ENCODE data around the gene HEPH. TPM values are rescaled to one million over a fixed set of nuclear protein-coding genes. Genes with fewer than 3 reads are reported as not detected.

Gene HEPH
- total RNA-seq, 6 donors from 2014 or later = 2.1 to 12.2 (median 6.6) TPM

- no peaks in the 10 kb centered on the region for H3K9me3 ChIP-seq
- H3K36me3 ChIP-seq = no peaks in the 10 kb centered on the region
- H3K27me3 ChIP-seq = no peaks in the 10 kb centered on the region
- TF ChIP-seq POLR2AphosphoS5 (IDR thresholded peaks at IDR 0.05) = no peak
- no peak for DNase-seq
- H3K4me3 ChIP-seq = no peak overlapping the region
- WGBS, 2 donors = 57 to 79% methylated on average over 1 to 2 of the region's 2 CpGs
- no peaks in the 10 kb centered on the region for H3K4me1 ChIP-seq
- ATAC-seq (ENCODE audit: low FRiP score in 2 of 2) = peak in 1 of 2 donors; percentile 15
- no peak overlapping the region for H3K27ac ChIP-seq
These were observed 19.8 kb upstream of the HEPH start for GRCh38 chrX:66144258-66144657.

GRCh38 chrX:66149519-66149918 lies 14.5 kb upstream of the HEPH start:
- Histone ChIP-seq H3K27ac (no peak overlapping the region), H3K27me3 (peaks cover 0 to 1% (median 0%) of the 10 kb centered on the region in 4 donors), H3K9me3 (no peaks in the 10 kb centered on the region), H3K4me1 (no peaks in the 10 kb centered on the region), H3K36me3 (no peaks in the 10 kb centered on the region), H3K4me3 (no peak overlapping the region)
- ATAC-seq (ENCODE audit: low FRiP score in 2 of 2) = no peak
- no peak for DNase-seq
- WGBS, 2 donors = 97 to 100% methylated on average over 1 of the region's 1 CpG
- no peak for TF ChIP-seq POLR2AphosphoS5 (IDR thresholded peaks at IDR 0.05)
- no peak for TF ChIP-seq EP300 (IDR thresholded peaks at IDR 0.05)
- TF ChIP-seq POLR2A (IDR thresholded peaks at IDR 0.05) = no peak
- TF ChIP-seq CTCF (IDR thresholded peaks at IDR 0.05) = no peak

- DNase-seq = no peak
- Histone ChIP-seq H3K36me3 (no peaks in the 10 kb centered on the region), H3K9me3 (no peaks in the 10 kb centered on the region), H3K4me3 (no peak overlapping the region), H3K27me3 (peaks cover 0 to 1% (median 0%) of the 10 kb centered on the region in 4 donors), H3K4me1 (no peaks in the 10 kb centered on the region), H3K27ac (no peak overlapping the region)
- ATAC-seq (ENCODE audit: low FRiP score in 2 of 2) = no peak
- no peak for TF ChIP-seq EP300 (IDR thresholded peaks at IDR 0.05)
- TF ChIP-seq POLR2A (IDR thresholded peaks at IDR 0.05) = no peak
- TF ChIP-seq POLR2AphosphoS5 (IDR thresholded peaks at IDR 0.05) = no peak
- no peak for TF ChIP-seq CTCF (IDR thresholded peaks at IDR 0.05)
These were observed 13.9 kb upstream of the HEPH start for GRCh38 chrX:66150163-66150562.

- 29 to 72% methylated on average over 2 of the region's 2 CpGs for WGBS, 2 donors
- H3K9me3 ChIP-seq = no peaks in the 10 kb centered on the region
- H3K27me3 ChIP-seq = no peaks in the 10 kb centered on the region
- no peaks in the 10 kb centered on the region for H3K4me1 ChIP-seq
- no peak overlapping the region for H3K27ac ChIP-seq
- DNase-seq = no peak
- ATAC-seq (ENCODE audit: low FRiP score in 2 of 2) = no peak
- TF ChIP-seq CTCF (IDR thresholded peaks at IDR 0.05) (no peak), POLR2A (IDR thresholded peaks at IDR 0.05) (no peak), POLR2AphosphoS5 (IDR thresholded peaks at IDR 0.05) (no peak), EP300 (IDR thresholded peaks at IDR 0.05) (no peak)
- no peaks in the 10 kb centered on the region for H3K36me3 ChIP-seq
- H3K4me3 ChIP-seq = no peak overlapping the region
These were observed 1.7 kb upstream of the HEPH start for GRCh38 chrX:66162331-66162822.

GRCh38 chrX:66163447-66163846 lies 600 bp upstream of the HEPH start:
- 62 to 78% methylated on average over 1 of the region's 1 CpG for WGBS, 2 donors
- ATAC-seq (ENCODE audit: low FRiP score in 2 of 2) (no peak), DNase-seq (no peak)
- TF ChIP-seq EP300 (IDR thresholded peaks at IDR 0.05) (no peak), POLR2AphosphoS5 (IDR thresholded peaks at IDR 0.05) (no peak), CTCF (IDR thresholded peaks at IDR 0.05) (no peak)
- Histone ChIP-seq H3K27ac (no peak overlapping the region), H3K36me3 (no peaks in the 10 kb centered on the region), H3K4me3 (no peak overlapping the region), H3K4me1 (no peaks in the 10 kb centered on the region), H3K9me3 (no peaks in the 10 kb centered on the region), H3K27me3 (no peaks in the 10 kb centered on the region)

Data from upper lobe of left lung (tissue), 6 donors.